AG04449 (cell line): Measurements from ENCODE around the gene SVOP.

Experiments used
- CTCF ChIA-PET: fragments of 350-600 bp; formaldehyde crosslinking; extraction: SDS; loops from one replicate; lab custom pipeline; 2021; ENCODE audit warnings: antibody characterized with exemption; lab: Yijun Ruan, JAX
- POLR2A ChIA-PET: fragments of 400-600, 350-600 bp; formaldehyde crosslinking; extraction: SDS; loops from one replicate; lab custom pipeline; 2020; ENCODE audit warnings: antibody characterized with exemption, inconsistent platforms; lab: Yijun Ruan, JAX
- DNase-seq: peaks from one replicate; pipeline ENCODE4 v3.0.0-alpha.2; 2010; ENCODE audit warnings: low read depth, low spot score
- H3K4me3 ChIP-seq: 2 replicates; pipeline ENCODE4 v1.5.1; 2011; ENCODE audit warnings: low read depth, mild to moderate bottlenecking, control low read depth, low read length
- CTCF ChIP-seq: IDR thresholded peaks from one replicate; pipeline ENCODE4 v1.5.1; 2011; ENCODE audit warnings: mild to moderate bottlenecking, moderate library complexity, low read length, control low read depth, inconsistent platforms; ENCODE audit not compliant: insufficient read depth; ENCODE audit errors: missing control alignments

SVOP gene

DNA sequence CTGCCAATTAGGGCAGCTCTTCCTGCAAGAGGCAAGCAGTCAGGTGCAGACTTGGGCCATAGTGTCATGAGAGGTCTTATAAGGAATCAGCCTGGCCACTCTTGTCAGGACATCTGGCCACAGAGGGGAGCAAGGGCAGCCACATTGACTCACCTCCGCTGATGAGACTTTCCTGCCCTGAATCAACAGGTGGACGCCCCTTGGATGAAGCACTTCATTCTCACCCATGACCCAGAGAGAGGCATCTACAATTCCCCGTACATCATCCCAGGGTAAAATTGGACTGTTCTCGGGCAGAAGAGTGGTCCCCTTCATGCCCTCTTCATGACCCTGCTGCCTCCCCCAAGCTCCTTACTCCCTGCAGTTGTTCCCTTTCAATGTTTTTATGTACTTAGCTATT, 124.1 kb downstream of the SVOP start:
- ChIA-PET CTCF (interaction anchor here (0.7 kb wide), 1 partner anchor 13 kb away, joined by 3 read pairs; no protein-coding TSS in a partner anchor), POLR2A (no interaction called here)
- H3K4me3 ChIP-seq: no peak overlapping the region
- no peak for DNase-seq
- no peak for TF ChIP-seq CTCF

DNA sequence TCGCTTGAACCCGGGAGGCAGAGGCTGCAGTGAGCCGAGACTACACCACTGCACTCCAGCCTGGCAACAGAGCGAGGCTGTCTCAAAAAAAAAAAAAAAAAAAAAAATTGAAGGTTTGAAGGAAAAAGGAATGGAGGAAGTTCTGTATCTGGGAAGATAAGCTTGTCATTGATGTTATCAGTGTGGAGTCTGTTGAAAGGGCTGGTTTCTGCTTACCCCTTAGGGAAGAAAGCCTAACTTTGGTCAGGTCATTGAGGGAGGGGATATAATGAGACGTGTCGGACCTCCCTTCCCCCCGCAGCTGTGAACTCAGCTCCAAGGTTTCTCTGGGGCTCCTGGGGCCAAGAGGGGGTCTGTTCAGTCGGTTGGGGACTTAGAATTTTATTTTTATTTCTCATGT, 124.5 kb downstream of the SVOP start:
- POLR2A ChIA-PET: no interaction called here
- H3K4me3 ChIP-seq: no peak overlapping the region
- TF ChIP-seq CTCF: no peak
- DNase-seq: no peak
- CTCF ChIA-PET: no interaction called here

GRCh38 chr12:108895220-108895802, 125.6 kb downstream of the SVOP start:
- no peak overlapping the region for H3K4me3 ChIP-seq
- no peak for DNase-seq
- ChIA-PET CTCF (no interaction called here), POLR2A (no interaction called here)
- TF ChIP-seq CTCF: no peak

- DNase-seq: no peak
- POLR2A ChIA-PET: no interaction called here
- no peak for TF ChIP-seq CTCF
- H3K4me3 ChIP-seq: no peak overlapping the region
- CTCF ChIA-PET: no interaction called here
Observed at GRCh38 chr12:108890208-108890607, 130.7 kb downstream of the SVOP start.

- CTCF ChIA-PET: no interaction called here
- no peak for DNase-seq
- POLR2A ChIA-PET: no interaction called here
- TF ChIP-seq CTCF: no peak
- H3K4me3 ChIP-seq: no peak overlapping the region
Observed at GRCh38 chr12:108888031-108888430, 132.8 kb downstream of the SVOP start.

- H3K4me3 ChIP-seq: no peak overlapping the region
- CTCF ChIA-PET: no interaction called here
- no peak for TF ChIP-seq CTCF
- no peak for DNase-seq
- POLR2A ChIA-PET: no interaction called here
Observed at GRCh38 chr12:108886873-108887629, 133.8 kb downstream of the SVOP start.
